Measurements from ENCODE around the gene SF1.

- TF ChIP-seq, protein P1, sequence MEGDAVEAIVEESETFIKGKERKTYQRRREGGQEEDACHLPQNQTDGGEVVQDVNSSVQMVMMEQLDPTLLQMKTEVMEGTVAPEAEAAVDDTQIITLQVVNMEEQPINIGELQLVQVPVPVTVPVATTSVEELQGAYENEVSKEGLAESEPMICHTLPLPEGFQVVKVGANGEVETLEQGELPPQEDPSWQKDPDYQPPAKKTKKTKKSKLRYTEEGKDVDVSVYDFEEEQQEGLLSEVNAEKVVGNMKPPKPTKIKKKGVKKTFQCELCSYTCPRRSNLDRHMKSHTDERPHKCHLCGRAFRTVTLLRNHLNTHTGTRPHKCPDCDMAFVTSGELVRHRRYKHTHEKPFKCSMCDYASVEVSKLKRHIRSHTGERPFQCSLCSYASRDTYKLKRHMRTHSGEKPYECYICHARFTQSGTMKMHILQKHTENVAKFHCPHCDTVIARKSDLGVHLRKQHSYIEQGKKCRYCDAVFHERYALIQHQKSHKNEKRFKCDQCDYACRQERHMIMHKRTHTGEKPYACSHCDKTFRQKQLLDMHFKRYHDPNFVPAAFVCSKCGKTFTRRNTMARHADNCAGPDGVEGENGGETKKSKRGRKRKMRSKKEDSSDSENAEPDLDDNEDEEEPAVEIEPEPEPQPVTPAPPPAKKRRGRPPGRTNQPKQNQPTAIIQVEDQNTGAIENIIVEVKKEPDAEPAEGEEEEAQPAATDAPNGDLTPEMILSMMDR (IDR thresholded peaks at IDR 0.05), result no peak
- TF ChIP-seq POLR2AphosphoS5 (IDR thresholded peaks at IDR 0.05) (no peak), EP300 (IDR thresholded peaks at IDR 0.05) (no peak)
Observed at GRCh38 chr11:64735725-64736259, 42.5 kb downstream of the SF1 start.

Measured in esophagus muscularis mucosa (tissue), 4 donors.